GM13977 (cell line): ENCODE data around the gene TMEM41A.

Source experiments
- DNase-seq: peaks from one replicate; pipeline ENCODE4 v3.0.0; 2012; ENCODE audit warnings: low spot score
- in situ Hi-C: fragments of 300-500 bp; cut with MboI; formaldehyde crosslinking; loops from one replicate; pipeline ENCODE4 v1.12.0; 2022; ENCODE audit warnings: low sequenced_read_pairs, low pct_unique_long_range_greater_than_20kb, mixed read lengths, inconsistent platforms; ENCODE audit not compliant: unreplicated experiment
- TF ChIP-seq, protein P1 (sequence below): IDR thresholded peaks from 2 replicates; pipeline ENCODE4 v1.5.1; 2012; ENCODE audit warnings: mild to moderate bottlenecking, control low read depth; ENCODE audit not compliant: insufficient read depth; ENCODE audit errors: extremely low read depth, missing control alignments

TMEM41A gene

DNA sequence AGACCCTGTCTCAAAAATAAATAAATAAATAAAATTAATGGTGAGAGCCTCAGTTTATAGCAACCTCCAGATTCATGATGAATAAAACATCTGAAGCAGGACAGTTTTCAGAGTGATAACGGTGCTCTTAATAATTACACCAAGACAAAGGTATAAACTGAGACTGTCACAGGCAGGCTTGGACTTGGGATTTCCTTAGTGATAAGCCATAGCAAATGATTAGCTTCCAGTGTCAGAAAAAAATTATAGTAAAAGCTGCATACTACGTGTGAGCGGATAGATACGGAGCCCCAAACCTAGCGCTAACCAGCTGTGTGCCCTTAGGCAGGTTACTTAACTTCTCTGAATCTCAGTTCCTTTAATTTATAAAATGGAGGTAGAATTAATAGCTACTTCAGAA lies 32.0 kb upstream of the TMEM41A start:
- in situ Hi-C loops: no loop called here
- DNase-seq: no peak
- TF ChIP-seq, protein P1, sequence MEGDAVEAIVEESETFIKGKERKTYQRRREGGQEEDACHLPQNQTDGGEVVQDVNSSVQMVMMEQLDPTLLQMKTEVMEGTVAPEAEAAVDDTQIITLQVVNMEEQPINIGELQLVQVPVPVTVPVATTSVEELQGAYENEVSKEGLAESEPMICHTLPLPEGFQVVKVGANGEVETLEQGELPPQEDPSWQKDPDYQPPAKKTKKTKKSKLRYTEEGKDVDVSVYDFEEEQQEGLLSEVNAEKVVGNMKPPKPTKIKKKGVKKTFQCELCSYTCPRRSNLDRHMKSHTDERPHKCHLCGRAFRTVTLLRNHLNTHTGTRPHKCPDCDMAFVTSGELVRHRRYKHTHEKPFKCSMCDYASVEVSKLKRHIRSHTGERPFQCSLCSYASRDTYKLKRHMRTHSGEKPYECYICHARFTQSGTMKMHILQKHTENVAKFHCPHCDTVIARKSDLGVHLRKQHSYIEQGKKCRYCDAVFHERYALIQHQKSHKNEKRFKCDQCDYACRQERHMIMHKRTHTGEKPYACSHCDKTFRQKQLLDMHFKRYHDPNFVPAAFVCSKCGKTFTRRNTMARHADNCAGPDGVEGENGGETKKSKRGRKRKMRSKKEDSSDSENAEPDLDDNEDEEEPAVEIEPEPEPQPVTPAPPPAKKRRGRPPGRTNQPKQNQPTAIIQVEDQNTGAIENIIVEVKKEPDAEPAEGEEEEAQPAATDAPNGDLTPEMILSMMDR: no peak

DNA sequence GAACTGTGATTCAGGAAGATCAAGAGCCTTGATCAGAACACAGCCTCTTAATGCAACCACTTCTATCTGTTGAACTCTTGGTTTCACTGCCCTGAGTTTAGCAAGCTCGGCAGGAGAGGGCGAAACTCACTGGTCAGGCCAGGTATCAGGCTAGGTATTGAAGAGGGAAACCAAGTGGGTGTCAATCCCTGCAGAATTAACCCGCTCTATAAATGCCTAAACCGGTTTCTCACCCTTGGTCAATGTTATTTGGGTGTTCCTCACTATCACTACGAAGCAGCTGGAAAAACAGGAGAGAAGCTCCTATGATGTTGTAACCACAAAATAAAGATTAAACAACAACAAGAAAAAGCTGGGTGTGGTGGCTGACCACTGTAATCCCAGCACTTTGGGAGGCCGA lies 29.7 kb upstream of the TMEM41A start:
- TF ChIP-seq, protein P1: no peak
- DNase-seq: no peak
- in situ Hi-C loops: no loop called here

DNA sequence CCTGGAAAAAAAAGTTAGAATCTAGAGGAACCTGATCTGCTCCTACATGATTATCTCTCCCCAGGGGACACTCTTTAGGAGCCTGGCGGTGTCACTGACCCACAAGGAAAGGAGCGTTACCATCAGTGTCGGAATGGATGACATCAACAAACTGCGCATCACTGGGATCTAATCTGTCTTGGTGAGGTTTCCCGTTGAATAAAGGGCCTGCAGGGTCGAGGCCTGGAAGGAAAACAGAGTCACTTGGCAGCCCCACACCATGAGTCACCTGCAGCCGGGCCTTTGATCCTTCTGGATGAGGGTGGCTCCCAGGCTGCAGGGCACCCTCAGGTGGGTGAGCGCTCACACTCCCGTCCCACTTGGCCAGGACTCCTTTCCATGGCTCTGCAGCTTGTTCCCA lies 28.5 kb upstream of the TMEM41A start:
- in situ Hi-C loops: no loop called here
- DNase-seq: no peak
- TF ChIP-seq, protein P1: no peak

DNA sequence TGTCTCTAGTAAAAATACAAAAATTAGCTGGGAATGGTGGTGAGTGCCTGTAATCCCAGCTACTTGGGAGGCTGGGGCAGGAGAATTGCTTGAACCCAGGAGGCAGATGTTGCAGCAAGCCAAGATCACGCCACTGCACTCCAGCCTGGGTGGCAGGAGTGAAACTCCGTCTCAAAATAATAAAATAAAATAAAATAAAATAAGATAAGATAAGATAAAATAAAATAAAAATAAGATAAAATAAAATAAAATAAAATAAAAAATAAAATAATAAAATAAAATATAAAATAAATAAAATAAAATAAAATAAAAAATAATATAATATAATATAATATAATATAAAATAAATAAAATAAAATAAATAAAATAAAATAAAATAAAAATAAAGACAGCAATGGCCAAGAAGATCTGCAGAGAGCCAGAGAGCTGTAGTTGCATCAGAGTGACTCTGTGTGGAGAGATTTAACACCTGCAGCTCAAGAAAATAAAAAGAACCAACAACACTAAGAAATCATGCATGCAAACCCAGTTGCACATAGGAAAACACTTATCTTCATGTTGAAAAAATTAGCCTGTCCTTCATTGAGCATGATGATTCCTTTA lies 27.6 kb upstream of the TMEM41A start:
- TF ChIP-seq, protein P1: no peak
- in situ Hi-C loops: no loop called here
- no peak for DNase-seq

DNA sequence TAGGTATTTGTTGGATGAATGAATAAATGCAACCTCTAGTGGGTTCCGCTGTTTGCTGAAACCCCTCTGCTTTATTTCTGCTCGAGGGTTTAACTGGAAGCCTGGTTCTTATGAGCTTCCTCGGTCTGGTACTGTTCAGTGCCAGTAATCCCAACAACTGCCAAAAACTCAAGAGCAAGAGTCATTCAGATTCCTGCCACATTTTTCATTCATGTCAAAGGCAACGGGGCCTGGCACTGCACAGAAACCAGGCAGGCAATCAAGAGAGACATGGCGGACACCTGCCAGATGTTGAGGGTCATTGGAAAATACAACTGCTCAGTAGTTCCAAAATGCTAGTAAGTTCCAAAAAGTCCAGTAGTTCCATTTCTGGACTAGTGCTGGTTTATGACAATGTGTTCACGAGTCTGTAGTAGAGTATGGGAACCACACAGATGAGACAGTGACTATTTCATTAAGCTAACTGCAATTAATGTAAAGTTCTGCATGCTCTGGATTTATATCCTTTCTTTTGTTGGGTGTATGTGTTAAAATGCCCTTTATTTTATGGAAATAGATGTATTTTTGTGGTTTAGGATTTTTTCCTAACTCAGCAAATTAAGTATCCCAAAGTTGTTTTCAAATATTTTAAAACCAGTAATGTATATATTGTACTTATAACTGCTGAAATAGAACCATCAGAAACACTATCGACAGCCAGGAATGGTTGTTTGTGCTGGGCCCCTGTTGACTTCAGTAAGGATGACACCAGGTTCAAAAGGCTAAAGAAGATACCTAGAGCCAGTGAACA lies 22.7 kb upstream of the TMEM41A start:
- in situ Hi-C loops: no loop called here
- TF ChIP-seq, protein P1: no peak

DNA sequence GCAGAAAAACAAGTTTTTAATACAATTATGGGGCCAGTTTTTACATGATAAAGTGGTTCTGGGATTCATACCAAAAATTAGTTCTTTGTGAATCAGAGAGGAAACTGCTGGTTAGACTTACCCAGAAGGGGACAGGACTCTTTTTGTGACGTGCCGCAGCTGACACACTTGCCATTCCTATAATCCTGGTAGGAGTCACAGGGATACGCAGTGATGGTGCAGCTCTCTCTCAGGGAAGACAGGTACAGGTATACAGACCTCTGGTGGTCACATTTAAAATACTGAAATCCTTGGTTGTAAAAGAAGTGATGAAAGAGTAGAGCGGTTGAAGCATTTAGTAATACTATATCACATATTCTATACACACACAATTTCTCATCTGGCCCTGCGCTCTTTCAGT lies 20.2 kb upstream of the TMEM41A start:
- in situ Hi-C loops: no loop called here
- no peak for DNase-seq
- TF ChIP-seq, protein P1: no peak

More for the DNA sequence above, 22.7 kb upstream of the TMEM41A start:
- no peak for DNase-seq
